Naive B cell (primary cell): ENCODE measurements around the gene HDDC3. TPM values are rescaled to one million over a fixed set of nuclear protein-coding genes. Genes with fewer than 3 reads are reported as not detected.
"Not testable (repeated sequence)": the region's sequence is repeated elsewhere in the genome, so short reads cannot be mapped to it uniquely, and the experiment has no call there.

Experiments used
- ATAC-seq, 2 donors: fragments of 150-1000 bp; cut with Tn5 transposase; 2 replicates each; pipeline ENCODE4 v1.10.0; 2021; ENCODE audit warnings: low read depth in 2 of 2, mild to moderate bottlenecking in 2 of 2, moderate library complexity in 2 of 2
- DNase-seq: peaks from one replicate; pipeline ENCODE4 v3.0.0; 2022
- H3K27ac Mint-ChIP-seq, 6 donors: one replicate each; pipeline ENCODE4 v1.8.0; 2020 to 2022; ENCODE audit warnings: mild to moderate bottlenecking in 6 of 6, mixed read lengths in 6 of 6, moderate library complexity in 5 of 6, inconsistent platforms in 2 of 6
- H3K27me3 Mint-ChIP-seq, 3 donors: one replicate each; pipeline ENCODE4 v1.8.0; 2021 to 2022; ENCODE audit warnings: mixed read lengths in 3 of 3, mild to moderate bottlenecking in 1 of 3
- H3K36me3 Mint-ChIP-seq, 2 donors: one replicate each; pipeline ENCODE4 v1.8.0; 2020 to 2022; ENCODE audit warnings: mixed read lengths in 2 of 2, inconsistent platforms in 1 of 2, mild to moderate bottlenecking in 1 of 2
- H3K4me1 Mint-ChIP-seq, 3 donors: one replicate each; pipeline ENCODE4 v1.8.0; 2020 to 2022; ENCODE audit warnings: mixed read lengths in 3 of 3, inconsistent platforms in 1 of 3, mild to moderate bottlenecking in 1 of 3, moderate library complexity in 1 of 3
- H3K4me3 Mint-ChIP-seq, 8 donors: one replicate each; pipeline ENCODE4 v1.8.0; 2020 to 2022; ENCODE audit warnings: mild to moderate bottlenecking in 8 of 8, mixed read lengths in 8 of 8, moderate library complexity in 8 of 8, inconsistent platforms in 2 of 8
- H3K9me3 Mint-ChIP-seq, 7 donors: one replicate each; pipeline ENCODE4 v1.8.0; 2020 to 2022; ENCODE audit warnings: mixed read lengths in 7 of 7, mild to moderate bottlenecking in 5 of 7, inconsistent platforms in 2 of 7, moderate library complexity in 1 of 7
- polyA plus RNA-seq, 6 donors: library from polyadenylated mRNA; unstranded; fragments of 300-500 nt; fragmentation: Illumina TruSeq; gene quantifications; one replicate each; pipeline ENCODE4 v1.2.3, GENCODE V29; 2021; ENCODE audit warnings: low read depth in 6 of 6

HDDC3 gene
- polyA plus RNA-seq, 6 donors from 2014 or later = 24.6 to 39.5 (median 35.0) TPM

- peaks cover 8 to 12% (median 9%) of the 10 kb centered on the region in 3 donors for H3K4me1 Mint-ChIP-seq
- no peaks in the 10 kb centered on the region for H3K27me3 Mint-ChIP-seq
- no peak for DNase-seq
- H3K9me3 Mint-ChIP-seq = no peaks in the 10 kb centered on the region
- no peak for ATAC-seq
- H3K4me3 Mint-ChIP-seq = peak overlapping the region in 1 of 8 donors; percentile 4
- H3K27ac Mint-ChIP-seq = peak overlapping the region in 3 of 6 donors; percentile 10 to 79 (median 21)
- peaks cover 23 to 40% of the 10 kb centered on the region in 2 donors for H3K36me3 Mint-ChIP-seq
Measured at GRCh38 chr15:90916461-90916860, 15.9 kb downstream of the HDDC3 start.

GRCh38 chr15:90915808-90916440 is 16.4 kb downstream of the HDDC3 start:
- Mint-ChIP-seq H3K4me1 (peaks cover 8 to 12% (median 9%) of the 10 kb centered on the region in 3 donors), H3K27ac (peak overlapping the region in 5 of 6 donors; percentile 70 to 80 (median 78)), H3K9me3 (no peaks in the 10 kb centered on the region), H3K36me3 (peaks cover 19 to 35% of the 10 kb centered on the region in 2 donors), H3K27me3 (no peaks in the 10 kb centered on the region), H3K4me3 (peak overlapping the region in 4 of 8 donors; percentile 27 to 65 (median 53))
- ATAC-seq (peak; percentile 30 to 52), DNase-seq (no peak)

- H3K9me3 Mint-ChIP-seq = no peaks in the 10 kb centered on the region
- H3K27ac Mint-ChIP-seq = peak overlapping the region in 1 of 6 donors; percentile 65
- no peaks in the 10 kb centered on the region for H3K27me3 Mint-ChIP-seq
- ATAC-seq (no peak), DNase-seq (no peak)
- peaks cover 19 to 34% of the 10 kb centered on the region in 2 donors for H3K36me3 Mint-ChIP-seq
- H3K4me1 Mint-ChIP-seq = peaks cover 8 to 12% (median 9%) of the 10 kb centered on the region in 3 donors
- peak overlapping the region in 3 of 8 donors; percentile 27 to 65 (median 59) for H3K4me3 Mint-ChIP-seq
Measured at GRCh38 chr15:90915216-90915807, 17.0 kb downstream of the HDDC3 start.

- Mint-ChIP-seq H3K4me1 (peaks cover 8 to 12% (median 9%) of the 10 kb centered on the region in 3 donors), H3K27ac (peak overlapping the region in 1 of 6 donors; percentile 49), H3K27me3 (no peaks in the 10 kb centered on the region), H3K4me3 (peak overlapping the region in 1 of 8 donors; percentile 30), H3K9me3 (no peaks in the 10 kb centered on the region), H3K36me3 (peaks cover 19 to 27% of the 10 kb centered on the region in 2 donors)
- DNase-seq (no peak), ATAC-seq (no peak)
Measured at GRCh38 chr15:90914305-90915080, 17.9 kb downstream of the HDDC3 start.

GRCh38 chr15:90913398-90913944 is 18.9 kb downstream of the HDDC3 start:
- DNase-seq (no peak), ATAC-seq (no peak)
- H3K9me3 Mint-ChIP-seq = no peaks in the 10 kb centered on the region
- H3K36me3 Mint-ChIP-seq = peaks cover 19 to 22% of the 10 kb centered on the region in 2 donors
- peak overlapping the region in 2 of 8 donors; percentile 22 to 47 for H3K4me3 Mint-ChIP-seq
- peaks cover 8 to 12% (median 9%) of the 10 kb centered on the region in 3 donors for H3K4me1 Mint-ChIP-seq
- no peak overlapping the region for H3K27ac Mint-ChIP-seq
- no peaks in the 10 kb centered on the region for H3K27me3 Mint-ChIP-seq

- Mint-ChIP-seq H3K4me3 (no peak overlapping the region), H3K9me3 (no peaks in the 10 kb centered on the region), H3K27me3 (no peaks in the 10 kb centered on the region), H3K36me3 (peaks cover 14 to 18% of the 10 kb centered on the region in 2 donors), H3K4me1 (peaks cover 8 to 12% (median 9%) of the 10 kb centered on the region in 3 donors), H3K27ac (no peak overlapping the region)
- no peak for ATAC-seq
- DNase-seq = no peak
Measured at GRCh38 chr15:90912770-90913075, 19.6 kb downstream of the HDDC3 start.

GRCh38 chr15:90911906-90912769 is 20.2 kb downstream of the HDDC3 start:
- DNase-seq (no peak), ATAC-seq (no peak)
- Mint-ChIP-seq H3K9me3 (no peaks in the 10 kb centered on the region), H3K4me1 (peaks cover 8 to 12% (median 9%) of the 10 kb centered on the region in 3 donors), H3K27me3 (no peaks in the 10 kb centered on the region), H3K36me3 (peaks cover 8 to 18% of the 10 kb centered on the region in 2 donors), H3K27ac (no peak overlapping the region), H3K4me3 (no peak overlapping the region)

- ATAC-seq (no peak), DNase-seq (no peak)
- peaks cover 1 to 10% of the 10 kb centered on the region in 2 donors for H3K36me3 Mint-ChIP-seq
- H3K27ac Mint-ChIP-seq = no peak overlapping the region
- H3K27me3 Mint-ChIP-seq = no peaks in the 10 kb centered on the region
- no peaks in the 10 kb centered on the region for H3K9me3 Mint-ChIP-seq
- H3K4me3 Mint-ChIP-seq = no peak overlapping the region
- peaks cover 8 to 9% (median 9%) of the 10 kb centered on the region in 3 donors for H3K4me1 Mint-ChIP-seq
Measured at GRCh38 chr15:90911302-90911623, 21.1 kb downstream of the HDDC3 start.

GRCh38 chr15:90910441-90911301 is 21.7 kb downstream of the HDDC3 start:
- DNase-seq = no peak
- H3K27ac Mint-ChIP-seq = no peak overlapping the region

GRCh38 chr15:90909976-90910375 is 22.4 kb downstream of the HDDC3 start:
- Mint-ChIP-seq H3K27me3 (no peaks in the 10 kb centered on the region), H3K4me3 (no peak overlapping the region), H3K4me1 (peaks cover 3 to 9% (median 6%) of the 10 kb centered on the region in 3 donors), H3K27ac (no peak overlapping the region), H3K36me3 (peaks cover 14 to 21% of the 10 kb centered on the region in 2 donors), H3K9me3 (no peaks in the 10 kb centered on the region)
- no peak for ATAC-seq
- no peak for DNase-seq

More at GRCh38 chr15:90910441-90911301, 21.7 kb downstream of the HDDC3 start:
- Mint-ChIP-seq H3K27me3 (no peaks in the 10 kb centered on the region), H3K36me3 (peaks cover 7 to 15% of the 10 kb centered on the region in 2 donors), H3K4me1 (peaks cover 4 to 9% (median 8%) of the 10 kb centered on the region in 3 donors), H3K4me3 (no peak overlapping the region), H3K9me3 (no peaks in the 10 kb centered on the region)
- ATAC-seq = no peak

GRCh38 chr15:90909449-90909848 is 22.9 kb downstream of the HDDC3 start:
- not testable (repeated sequence) for DNase-seq, ATAC-seq, H3K4me1 Mint-ChIP-seq, H3K4me3 Mint-ChIP-seq, H3K27me3 Mint-ChIP-seq, H3K9me3 Mint-ChIP-seq
- H3K36me3 Mint-ChIP-seq = peaks cover 14 to 21% of the 10 kb centered on the region in 2 donors
- H3K27ac Mint-ChIP-seq = peak overlapping the region in 1 of 6 donors; percentile 85
